ENCODE results near the gene TLL1. TPM values are rescaled to one million over a fixed set of nuclear protein-coding genes. Genes with fewer than 3 reads are reported as not detected.

The TLL1 gene
- total and polyA plus RNA-seq, 7 experiments from 2014 or later: not detected

DNA sequence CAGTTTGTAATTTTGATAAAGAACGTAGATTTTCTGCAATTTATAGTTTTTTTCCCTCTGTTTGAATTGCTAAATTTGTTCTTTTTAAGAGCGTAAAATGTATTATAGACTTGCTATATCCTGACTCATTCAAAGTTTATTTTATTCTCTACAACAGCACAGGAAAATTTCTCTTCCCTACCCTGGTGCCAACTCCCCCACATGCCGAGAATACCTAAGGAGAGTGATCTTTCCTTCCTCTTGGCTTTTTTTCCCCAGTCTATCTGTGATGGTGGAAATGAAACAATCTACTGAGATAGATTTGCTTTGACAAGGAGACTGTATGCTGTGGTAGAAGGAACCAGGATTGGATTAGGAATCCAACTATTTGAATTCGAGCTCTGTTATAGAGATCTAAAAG is 271.6 kb downstream of the TLL1 start:
- no peak overlapping the region for H3K4me3 Mint-ChIP-seq
- no peaks in the 10 kb centered on the region for H3K9me3 ChIP-seq (ENCODE audit: control insufficient read depth in 2 of 3, low read length in 3 of 3)
- POLR2A ChIA-PET: no interaction called here

DNA sequence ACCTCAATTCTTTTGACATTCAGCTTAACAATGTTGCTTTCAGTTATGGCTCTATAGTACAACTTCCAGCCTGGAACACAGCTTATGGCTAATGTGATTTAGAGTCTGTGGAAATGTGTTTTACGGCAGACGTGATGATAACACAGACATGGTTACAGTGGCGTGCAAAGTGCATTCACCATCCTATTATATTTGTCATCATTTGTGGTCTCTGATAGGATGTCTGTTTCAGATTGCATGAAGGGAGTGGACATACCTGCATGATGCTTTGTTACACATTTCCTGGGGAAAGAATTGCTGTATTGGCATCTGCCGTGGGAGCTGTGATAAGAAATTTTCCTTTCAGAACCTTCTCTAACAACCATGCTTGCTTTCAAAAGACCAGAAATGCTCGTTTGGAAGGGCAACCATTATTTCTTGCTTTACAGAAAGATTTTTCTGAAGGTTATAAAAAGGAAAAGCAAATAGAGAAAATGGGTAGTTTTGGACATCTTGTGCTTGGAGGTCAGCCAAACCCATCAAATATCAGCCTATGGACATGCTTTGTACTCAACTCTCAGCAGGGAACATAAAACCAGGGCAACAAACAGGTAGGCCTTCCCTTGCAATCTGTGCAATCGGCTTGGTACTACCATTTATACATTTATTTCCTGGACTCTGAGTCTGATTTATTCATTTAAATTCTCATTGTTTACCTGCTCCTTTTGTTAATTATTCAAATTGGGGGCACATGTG is 273.9 kb downstream of the TLL1 start:
- peaks cover 0 to 5% (median 0%) of the 10 kb centered on the region in 11 donors for H3K9me3 Mint-ChIP-seq
- Histone ChIP-seq H3K9me3 (ENCODE audit: control insufficient read depth in 2 of 3, low read length in 3 of 3) (no peaks in the 10 kb centered on the region), H3K27ac (ENCODE audit: low read depth, low read length) (no peak overlapping the region), H3K27me3 (ENCODE audit: control insufficient read depth in 2 of 2, insufficient read depth in 2 of 2, low read length in 2 of 2) (no peaks in the 10 kb centered on the region), H3K4me1 (ENCODE audit: control insufficient read depth in 2 of 2, insufficient read depth in 2 of 2, low read length in 2 of 2) (no peaks in the 10 kb centered on the region), H3K36me3 (ENCODE audit: control insufficient read depth in 2 of 3, insufficient read depth in 3 of 3, low read length in 3 of 3) (no peaks in the 10 kb centered on the region), H3K4me3 (ENCODE audit: low read length) (no peak overlapping the region)
- POLR2A ChIA-PET: no interaction called here
- CTCF ChIA-PET: no interaction called here
- no peaks in the 10 kb centered on the region for H3K27me3 Mint-ChIP-seq
- H3K36me3 Mint-ChIP-seq: no peaks in the 10 kb centered on the region
- no peak overlapping the region for H3K4me3 Mint-ChIP-seq
- no peak for DNase-seq
- H3K4me1 Mint-ChIP-seq: no peaks in the 10 kb centered on the region
- no peak overlapping the region for H3K27ac Mint-ChIP-seq
- intact Hi-C loops (cut with micrococcal nuclease): no loop called here
- ATAC-seq: no peak

More for the DNA sequence above, 271.6 kb downstream of the TLL1 start:
- no peak for ATAC-seq
- intact Hi-C loops (cut with micrococcal nuclease): no loop called here
- no peak overlapping the region for H3K27ac ChIP-seq (ENCODE audit: low read depth, low read length)
- no peaks in the 10 kb centered on the region for H3K4me1 Mint-ChIP-seq
- no peaks in the 10 kb centered on the region for H3K4me1 ChIP-seq (ENCODE audit: control insufficient read depth in 2 of 2, insufficient read depth in 2 of 2, low read length in 2 of 2)
- CTCF ChIA-PET: no interaction called here
- H3K27me3 ChIP-seq (ENCODE audit: control insufficient read depth in 2 of 2, insufficient read depth in 2 of 2, low read length in 2 of 2): no peaks in the 10 kb centered on the region
- H3K36me3 ChIP-seq (ENCODE audit: control insufficient read depth in 2 of 3, insufficient read depth in 3 of 3, low read length in 3 of 3): no peaks in the 10 kb centered on the region
- H3K27me3 Mint-ChIP-seq: no peaks in the 10 kb centered on the region
- no peak overlapping the region for H3K27ac Mint-ChIP-seq
- H3K4me3 ChIP-seq (ENCODE audit: low read length): no peak overlapping the region
- H3K9me3 Mint-ChIP-seq: peaks cover 0 to 6% (median 0%) of the 10 kb centered on the region in 11 donors
- no peak for DNase-seq
- H3K36me3 Mint-ChIP-seq: no peaks in the 10 kb centered on the region

All from naive thymus-derived CD4-positive, alpha-beta T cell (primary cell).